CD1c-positive myeloid dendritic cell (primary cell): ENCODE measurements around the gene RUBCN.
"Not testable (repeated sequence)": the region's sequence is repeated elsewhere in the genome, so short reads cannot be mapped to it uniquely, and the experiment has no call there.

ENCODE experiments used
- DNase-seq: peaks from one replicate; pipeline ENCODE4 v3.0.0-alpha.2; 2016; ENCODE audit errors: extremely low spot score

Gene RUBCN

DNA sequence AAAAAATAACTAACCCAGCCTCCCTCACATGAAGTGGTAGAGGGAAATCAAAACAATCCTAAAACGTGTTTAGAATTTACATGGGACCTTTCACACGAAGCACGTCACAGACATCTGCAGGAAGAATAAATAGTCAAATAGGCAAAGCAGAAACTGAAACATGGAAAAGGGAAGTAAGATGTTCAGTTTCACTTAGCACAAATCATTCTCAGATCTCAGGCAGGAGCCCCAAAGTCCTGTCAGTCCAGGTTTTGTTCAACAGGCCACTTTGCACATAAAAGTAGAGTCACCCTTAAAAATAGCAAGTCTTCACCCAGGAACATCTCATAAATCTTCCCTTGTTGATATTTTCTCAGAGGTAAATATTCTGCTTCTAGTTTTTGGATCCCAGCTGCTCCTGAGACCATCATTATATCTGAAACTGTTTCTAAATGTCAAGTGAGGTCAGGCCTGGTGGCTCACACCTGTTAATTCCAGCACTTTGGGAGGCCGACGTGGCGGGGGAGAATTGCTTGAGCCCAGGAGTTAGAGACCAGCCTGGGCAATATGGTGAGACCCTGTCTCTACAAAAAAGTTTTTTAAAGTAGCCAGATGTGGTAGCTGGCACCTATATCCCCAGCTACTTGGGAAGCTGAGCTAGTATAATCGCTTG is 1.9 kb downstream of the RUBCN start:
- DNase-seq = peak; percentile 76

DNA sequence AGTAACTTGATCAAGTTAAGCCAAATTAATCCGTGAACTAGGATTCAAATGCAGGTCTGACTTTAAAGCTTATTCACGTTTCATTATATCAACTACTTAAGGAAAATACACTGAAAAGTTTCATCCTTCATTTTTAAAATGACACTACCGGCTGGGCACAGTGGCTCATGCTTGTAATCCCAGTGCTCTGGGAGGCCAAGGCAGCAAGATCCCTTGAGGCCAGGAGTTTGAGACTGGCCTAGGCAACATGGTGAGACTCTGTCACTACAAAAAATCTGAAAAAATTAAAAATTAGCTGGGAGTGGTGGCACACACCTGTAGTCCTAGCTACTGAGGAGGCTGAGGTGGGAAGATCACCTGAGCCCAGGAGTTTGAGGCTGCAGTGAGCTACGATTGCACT is 3.7 kb downstream of the RUBCN start:
- DNase-seq = no peak

DNA sequence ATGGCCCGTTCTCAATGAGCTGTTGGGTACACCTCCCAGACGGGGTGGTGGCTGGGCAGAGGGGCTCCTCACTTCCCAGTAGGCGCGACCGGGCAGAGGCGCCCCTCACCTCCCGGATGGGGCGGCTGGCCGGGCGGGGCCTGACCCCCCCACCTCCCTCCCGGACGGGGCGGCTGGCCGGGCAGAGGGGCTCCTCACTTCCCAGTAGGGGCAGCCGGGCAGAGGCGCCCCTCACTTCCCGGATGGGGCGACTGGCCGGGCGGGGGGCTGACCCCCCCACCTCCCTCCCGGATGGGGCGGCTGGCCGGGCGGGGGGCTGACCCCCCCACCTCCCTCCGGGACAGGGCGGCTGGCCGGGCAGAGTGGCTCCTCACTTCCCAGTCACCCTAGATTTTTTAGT is 5.2 kb downstream of the RUBCN start:
- DNase-seq = not testable (repeated sequence)

DNA sequence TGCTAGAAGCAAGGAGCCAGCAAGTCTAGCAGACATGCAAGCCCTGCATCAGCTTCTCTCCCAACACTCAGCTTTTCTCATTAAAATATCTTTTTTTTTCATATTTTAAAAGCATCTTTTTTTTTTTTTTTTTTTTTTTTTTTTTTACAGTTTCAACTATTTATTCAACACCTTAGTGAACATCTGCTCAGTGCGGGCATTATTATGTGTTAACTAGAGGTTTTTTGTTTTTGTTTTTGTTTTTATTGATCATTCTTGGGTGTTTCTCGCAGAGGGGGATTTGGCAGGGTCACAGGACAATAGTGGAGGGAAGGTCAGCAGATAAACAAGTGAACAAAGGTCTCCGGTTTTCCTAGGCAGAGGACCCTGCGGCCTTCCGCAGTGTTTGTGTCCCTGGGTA is 5.9 kb downstream of the RUBCN start:
- DNase-seq = not testable (repeated sequence)

DNA sequence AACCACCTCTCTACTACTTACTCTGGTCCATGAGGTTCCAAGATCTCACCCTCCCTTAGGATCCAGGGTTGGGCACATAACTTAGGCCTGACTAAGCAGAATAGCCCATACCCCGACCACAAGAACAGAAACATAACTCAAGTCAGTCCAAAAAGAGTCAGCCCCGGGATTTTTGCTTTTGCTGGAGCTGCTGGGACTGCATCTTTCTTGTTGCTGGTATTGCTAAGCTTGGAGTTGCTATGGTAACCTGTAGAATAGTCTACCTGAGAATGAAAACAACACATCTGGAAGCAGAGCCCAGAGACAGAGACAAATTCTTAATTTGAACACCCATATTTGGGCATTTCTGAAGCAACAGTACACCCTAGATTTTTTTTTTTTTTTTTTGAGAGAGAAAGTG is 6.5 kb downstream of the RUBCN start:
- no peak for DNase-seq

DNA sequence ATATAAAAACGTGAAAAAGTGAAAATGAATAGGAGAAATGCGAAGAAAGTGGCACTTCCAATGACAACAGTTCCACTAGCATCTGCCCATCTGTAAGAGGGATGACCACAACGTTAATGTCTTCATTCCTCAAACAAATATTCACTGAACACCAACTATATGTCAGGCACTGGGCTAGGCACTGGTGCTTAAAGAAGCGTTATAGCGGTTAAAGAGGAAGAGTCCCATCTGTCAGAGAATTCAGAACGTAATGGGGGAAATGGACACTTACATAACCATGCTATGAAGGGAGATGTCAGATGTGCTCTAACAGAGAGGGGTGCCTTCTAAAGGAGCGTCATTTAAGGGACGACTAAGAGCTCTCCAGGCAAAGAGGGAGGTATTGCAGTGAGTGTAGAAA is 8.2 kb downstream of the RUBCN start:
- peak; percentile 21 for DNase-seq

DNA sequence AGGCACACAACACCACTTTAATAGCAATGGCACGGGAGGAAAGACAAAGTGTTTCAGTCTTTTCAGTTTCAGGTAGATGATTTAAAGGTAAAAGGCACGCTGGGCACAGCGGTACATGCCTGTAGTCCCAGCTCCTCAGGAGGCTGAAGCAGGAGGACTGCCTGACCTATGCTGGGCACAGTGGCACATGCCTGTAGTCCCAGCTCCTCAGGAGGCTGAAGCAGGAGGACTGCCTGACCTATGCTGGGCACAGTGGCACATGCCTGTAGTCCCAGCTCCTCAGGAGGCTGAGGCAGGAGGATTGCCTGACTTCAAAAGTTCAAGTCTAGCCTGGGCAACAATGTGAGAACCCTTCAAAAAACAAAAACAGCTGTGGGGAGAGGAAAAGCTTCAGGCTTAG is 8.8 kb downstream of the RUBCN start:
- not testable (repeated sequence) for DNase-seq

DNA sequence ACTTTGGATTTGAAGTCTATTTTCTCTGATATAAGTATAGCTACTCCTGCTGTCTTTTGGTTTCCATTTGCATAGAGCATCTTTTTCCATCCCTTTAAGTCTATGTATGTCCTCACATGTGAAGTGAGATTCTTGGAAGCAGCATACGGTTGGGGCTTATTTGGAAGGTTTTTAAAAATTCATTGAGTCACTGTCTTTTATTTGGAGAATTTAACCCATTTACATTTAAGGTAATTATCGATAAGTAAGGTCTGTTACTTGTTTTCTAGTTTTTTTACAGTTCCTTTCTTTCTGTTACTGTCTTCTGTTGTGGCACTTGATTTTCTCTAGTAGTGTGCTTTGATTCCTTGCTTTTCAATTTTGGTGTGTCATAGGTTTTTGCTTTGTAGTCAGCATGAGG is 14.0 kb downstream of the RUBCN start:
- DNase-seq = no peak

DNA sequence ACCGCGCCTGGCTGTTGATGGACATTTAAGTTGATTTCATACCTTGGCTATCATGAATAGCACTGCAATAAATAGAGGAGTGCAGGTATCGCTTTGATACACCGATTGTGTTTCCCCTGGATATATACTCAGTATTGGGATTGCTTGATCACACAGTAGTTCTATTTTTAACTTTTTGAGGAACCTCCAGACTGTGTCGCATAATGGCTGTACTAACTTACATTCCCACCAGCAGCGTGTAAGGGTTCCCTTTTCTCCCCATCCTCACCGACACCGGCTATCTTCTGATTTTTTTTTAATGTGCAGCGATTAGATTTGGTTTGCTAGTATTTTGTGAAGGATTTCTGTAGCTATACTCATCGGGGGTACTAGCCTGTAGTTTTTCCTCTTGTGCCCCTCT is 16.0 kb downstream of the RUBCN start:
- DNase-seq = peak; percentile 37

DNA sequence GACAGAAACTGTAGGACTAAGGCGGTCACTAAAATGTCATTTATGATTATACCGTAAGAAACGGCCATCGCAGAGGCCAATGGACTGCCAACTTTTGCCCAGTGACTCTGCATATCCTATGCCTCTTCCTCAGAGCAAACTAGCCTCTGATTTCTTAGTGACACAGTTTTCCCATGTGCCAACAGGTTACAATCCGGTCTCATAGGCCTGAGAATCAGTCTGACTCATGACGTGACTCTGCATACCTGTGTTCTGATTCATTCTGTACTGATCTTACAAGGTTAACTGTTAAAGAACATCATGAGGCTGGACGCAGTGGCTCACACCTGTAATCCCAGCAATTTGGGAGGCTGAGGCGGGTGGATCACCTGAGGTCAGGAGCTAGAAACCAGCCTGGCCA is 17.8 kb downstream of the RUBCN start:
- DNase-seq = no peak

DNA sequence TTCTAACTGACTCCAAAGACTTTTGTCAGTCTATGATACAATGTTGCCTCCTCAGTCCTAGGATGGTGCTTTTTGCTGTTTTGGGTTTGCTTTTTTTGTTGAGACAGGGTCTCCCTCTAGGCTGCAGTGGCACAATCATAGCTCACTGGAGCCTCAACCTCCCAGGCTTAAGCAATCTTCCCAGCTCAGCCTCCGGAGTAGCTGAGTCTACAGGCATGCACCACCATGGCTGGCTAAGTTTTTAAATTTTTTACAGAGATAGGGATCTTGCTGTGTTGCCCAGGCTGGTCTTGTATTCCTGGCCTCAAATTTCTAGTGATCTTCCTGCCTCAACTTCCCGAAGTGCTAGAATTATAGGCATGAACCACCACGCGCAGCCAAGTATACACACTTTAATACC is 22.5 kb downstream of the RUBCN start:
- DNase-seq = no peak

DNA sequence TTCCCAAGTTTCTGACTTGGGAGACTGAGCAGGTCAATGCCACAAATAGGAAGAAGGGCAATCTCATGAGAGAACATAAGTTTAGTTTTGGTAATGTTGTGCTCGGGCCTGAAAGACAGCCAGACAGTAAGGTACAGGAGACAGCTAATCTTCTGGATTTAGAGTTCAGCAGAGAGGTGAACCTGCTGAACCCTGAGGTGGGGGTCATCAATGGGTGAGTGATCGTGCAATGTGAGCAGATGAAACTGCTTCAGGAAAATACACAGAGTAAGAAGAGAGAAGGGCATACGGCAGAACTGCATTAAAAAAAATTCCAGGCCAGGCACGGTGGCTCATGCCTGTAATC is 23.3 kb downstream of the RUBCN start:
- no peak for DNase-seq

DNA sequence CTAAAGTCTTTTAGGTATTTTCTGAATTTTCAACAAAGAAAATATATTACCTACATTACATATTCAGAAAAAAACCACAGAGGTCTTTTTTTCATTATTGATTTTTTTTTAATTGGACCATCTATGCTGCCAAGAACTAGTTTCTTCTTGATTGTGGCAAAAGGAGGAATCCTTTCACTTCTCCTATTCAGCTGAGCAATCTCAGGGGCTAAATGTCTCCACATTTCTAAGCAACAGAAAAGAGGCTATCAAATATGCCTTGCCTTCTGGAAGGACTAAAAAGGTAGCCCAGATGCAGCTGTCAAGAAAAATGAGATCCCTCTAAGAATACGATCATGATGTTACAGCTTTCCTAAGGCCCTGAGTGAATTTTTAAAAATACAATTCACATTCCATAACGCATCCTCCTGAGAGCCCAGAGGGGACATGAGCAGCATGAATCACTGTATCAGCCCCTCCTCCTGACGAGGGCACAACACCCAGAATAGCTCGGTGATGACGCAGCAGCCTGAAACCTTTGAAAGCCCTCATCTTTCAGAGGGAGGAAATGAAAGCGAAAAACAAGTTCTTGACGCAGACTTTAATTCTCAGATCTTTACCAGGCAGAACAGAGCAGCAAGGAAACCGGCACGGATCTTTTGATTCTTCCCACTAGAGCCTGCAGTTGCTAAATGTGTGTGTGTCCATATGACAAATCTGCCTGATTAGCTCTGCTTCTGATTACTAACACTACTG is 24.6 kb downstream of the RUBCN start:
- DNase-seq = peak; percentile 96

DNA sequence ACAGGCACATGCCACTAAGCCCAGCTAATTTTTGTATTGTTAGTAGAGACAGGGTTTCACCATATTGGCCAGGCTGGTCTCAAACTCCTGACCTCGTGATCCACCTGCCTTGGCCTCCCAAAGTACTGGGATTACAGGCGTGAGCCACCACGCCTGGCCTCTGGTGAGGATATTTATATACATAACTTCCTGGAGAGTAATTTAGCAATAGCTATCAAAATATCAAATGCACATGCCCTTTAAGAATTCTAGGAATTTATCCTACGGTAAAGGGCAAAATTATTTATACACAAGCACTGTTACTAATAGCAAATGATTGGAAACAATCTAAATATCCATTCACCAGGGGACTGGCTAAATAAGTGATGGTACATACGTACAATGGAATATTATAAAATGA is 25.7 kb downstream of the RUBCN start:
- not testable (repeated sequence) for DNase-seq

DNA sequence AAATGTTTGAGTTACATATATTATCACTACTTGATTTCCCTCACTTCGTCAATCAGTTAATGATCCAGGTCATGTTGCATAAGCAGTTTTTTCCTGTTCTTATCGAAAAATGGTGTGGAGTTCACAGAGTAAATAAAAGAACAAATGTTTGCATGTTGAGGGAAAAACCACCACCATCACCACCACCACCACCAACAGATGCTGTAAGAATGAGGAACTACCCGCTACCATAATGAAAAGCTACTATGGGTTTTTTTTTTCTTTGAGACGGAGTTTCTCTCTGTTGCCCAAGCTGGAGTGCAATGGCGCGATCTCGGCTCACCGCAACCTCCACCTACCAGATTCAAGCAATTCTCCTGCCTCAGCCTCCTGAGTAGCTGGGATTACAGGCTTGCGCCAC is 27.6 kb downstream of the RUBCN start:
- peak; percentile 34 for DNase-seq

DNA sequence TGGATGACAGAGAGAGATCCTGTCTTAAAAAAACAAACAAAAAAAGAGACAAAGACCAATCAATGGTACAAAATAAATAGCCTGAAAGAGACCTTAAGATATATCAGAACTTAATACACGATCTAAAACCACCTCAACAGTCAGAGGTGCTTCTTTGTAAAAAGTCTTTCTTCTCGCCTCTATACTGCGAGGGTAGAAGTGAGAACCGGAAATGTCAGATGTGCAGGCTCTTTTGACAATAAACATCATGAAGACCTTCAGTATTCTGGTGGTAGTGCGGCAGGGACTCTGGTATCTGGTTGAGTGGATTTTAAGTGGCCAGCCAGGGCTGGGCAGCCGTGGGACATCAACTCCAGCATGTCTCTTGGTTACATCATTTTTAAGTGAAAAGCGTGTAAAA is 30.0 kb downstream of the RUBCN start:
- DNase-seq = no peak

DNA sequence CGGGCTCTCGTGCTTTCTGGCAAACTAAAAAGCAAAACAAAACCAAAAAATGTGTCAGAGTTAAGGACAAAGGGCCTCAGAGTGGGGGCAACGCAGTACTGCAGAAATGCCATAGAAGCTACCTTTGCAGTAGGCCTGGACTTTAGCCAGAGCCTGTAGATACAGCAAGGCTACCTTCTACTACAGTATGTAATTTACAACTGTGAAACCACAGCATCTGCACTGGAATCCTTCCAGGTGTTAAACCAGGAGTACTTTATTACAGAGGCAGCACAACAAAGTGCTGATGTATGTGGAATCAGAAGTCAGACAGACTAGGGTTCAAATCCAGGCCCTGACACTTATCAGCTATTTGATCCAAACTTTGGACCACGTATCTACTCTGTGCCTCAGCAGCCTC is 34.9 kb downstream of the RUBCN start:
- DNase-seq = no peak

DNA sequence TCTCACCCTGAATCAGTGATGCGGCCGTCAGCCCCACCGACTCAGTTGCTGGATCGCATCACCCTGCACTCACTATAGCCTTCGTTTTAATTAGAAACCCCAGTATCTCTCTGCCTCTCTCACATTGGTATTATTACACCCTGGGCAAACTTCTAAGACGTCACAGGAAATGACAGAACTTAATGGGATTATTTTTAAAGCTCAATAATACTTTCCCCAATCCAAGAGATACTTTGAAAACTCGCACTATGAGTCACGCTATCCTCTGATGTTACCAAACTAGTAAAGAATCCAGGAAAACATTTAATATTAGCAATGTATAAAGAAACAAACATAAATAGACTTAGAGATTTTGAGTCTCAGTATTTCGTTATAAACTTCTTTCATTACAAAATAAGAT is 36.6 kb downstream of the RUBCN start:
- no peak for DNase-seq

DNA sequence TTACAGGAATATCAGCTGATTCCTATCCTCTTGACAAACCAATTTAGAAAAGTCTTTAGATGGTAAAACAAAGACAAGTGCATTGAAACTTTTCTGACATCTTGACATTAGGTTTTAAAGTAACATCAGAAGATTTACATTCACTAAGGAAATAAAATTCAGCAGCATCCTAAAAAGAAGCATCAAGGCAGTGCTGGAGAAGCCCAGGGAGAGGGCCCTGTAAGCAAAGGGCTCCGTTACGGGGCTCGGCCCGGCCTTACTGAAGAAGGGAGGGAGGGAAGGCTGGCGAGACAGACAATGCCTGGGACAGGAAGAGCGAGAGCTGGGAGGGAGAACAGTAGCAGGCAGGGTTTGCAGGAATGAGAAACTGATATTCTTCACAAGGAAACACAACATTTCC is 39.3 kb downstream of the RUBCN start:
- no peak for DNase-seq

DNA sequence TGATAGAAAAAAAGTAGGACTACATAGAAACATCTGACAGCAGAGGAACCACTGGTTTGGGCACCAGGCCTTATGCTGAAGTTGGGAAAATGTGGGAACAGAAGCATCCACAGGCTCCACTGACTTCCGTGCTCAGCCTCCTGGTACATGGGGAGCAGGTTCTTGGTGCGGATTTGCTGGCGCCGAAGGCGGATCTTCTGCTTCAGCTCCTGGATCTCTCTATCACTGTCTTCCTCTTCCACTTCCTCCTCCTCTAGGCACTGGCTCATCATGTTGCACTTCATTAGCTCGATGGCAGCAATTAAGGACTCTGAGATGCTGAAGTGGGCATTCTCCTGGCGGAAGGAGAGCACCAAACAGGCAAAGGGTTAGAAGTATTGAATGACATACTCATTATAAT is 42.5 kb downstream of the RUBCN start:
- DNase-seq = no peak

DNA sequence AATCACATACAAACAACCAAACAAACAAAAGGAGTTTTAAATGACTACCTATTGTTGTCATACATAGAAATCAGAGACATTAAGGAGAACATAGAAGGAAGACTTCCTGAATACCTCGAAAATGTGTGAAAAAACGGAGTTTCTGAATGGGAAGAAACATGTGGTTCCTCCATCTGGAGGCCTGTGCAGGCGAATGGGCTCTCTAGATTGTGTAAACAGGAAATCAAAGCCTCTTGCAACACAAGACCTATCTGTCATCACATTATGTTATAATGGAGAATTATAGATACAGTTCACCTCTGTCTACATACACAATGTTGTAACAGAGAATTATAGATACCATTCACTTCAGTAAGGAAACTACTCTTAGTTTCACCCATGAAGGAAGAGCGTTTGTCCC is 44.1 kb downstream of the RUBCN start:
- DNase-seq = peak; percentile 53

DNA sequence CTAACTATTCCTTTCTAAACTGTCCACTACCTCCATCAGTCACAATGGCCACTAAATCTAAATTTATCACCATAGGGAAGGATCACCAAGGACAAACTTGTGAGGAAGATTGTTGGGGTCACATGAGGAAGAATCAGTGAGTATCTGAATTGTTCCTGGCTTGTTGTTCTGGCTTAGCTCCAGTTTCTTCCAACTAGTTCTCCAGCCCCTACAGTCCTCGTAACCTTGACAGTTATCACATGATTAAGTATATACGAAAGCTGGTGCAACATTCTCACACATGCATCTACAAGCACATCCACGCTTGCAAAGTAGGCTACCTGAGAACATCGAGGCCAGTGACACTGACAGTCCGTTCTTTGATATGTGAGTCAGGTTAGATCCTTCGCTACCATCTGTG is 46.0 kb downstream of the RUBCN start:
- DNase-seq = no peak

DNA sequence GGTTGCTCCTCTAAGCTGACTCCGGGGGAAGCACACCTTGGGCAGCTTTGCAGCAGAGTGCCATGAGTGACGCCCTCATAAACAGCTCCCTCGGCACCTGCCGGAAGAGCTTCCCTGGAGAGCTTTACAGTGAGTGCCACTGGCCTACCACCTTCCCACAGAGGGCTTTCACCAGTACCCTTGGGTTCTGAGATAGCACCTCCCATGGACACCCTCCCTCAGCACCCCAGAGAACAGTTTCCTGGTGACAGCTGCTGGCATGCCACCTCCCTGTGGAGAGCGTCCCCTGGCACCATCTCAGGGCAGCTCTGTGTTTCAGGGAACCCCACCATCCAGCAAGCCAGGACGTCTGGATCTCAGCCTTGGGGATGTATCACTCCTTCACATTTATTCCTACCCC is 49.1 kb downstream of the RUBCN start:
- no peak for DNase-seq

DNA sequence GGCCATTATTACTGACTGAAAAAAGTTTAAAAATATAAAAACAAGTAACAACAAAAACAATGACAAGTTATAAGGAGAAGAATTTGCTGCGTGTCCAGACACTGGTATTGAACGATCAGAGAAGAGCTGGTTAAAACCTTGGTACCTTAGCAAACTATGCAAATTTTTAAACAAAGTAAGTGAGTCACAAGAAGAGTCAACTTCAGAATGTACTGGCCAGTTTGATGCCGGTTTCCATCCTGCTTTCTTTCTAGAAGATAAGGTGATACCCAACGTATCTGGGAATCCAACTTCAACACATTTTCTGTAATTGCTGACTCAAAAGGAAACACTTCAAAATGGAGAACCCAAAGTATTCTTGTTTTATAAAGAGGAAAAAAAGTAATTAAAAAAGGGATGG is 49.8 kb downstream of the RUBCN start:
- DNase-seq = no peak
